Aorta (tissue), 5 donors: ENCODE results near the gene GMPR2. TPM values are rescaled to one million over a fixed set of nuclear protein-coding genes. Genes with fewer than 3 reads are reported as not detected.
A peak's percentile ranks its signal among the peaks of the same experiment; 100 is the strongest.

Experiments used
- ATAC-seq: fragments of 200-7000 bp; cut with Tn5 transposase; one replicate; pipeline ENCODE4 v1.9.1; 2022; ENCODE audit warnings: moderate library complexity; ENCODE audit not compliant: low FRiP score
- DNase-seq, 2 donors: peaks; one replicate each; pipeline ENCODE4 v3.0.0-alpha.2; 2020
- H3K27ac ChIP-seq, 2 donors: one replicate each; pipeline ENCODE4 v1.5.1; 2013; ENCODE audit warnings: low read length in 2 of 2, mild to moderate bottlenecking in 2 of 2, moderate library complexity in 2 of 2, control low read depth in 1 of 2, inconsistent platforms in 1 of 2, low read depth in 1 of 2
- H3K27me3 ChIP-seq, 2 donors: one replicate each; pipeline ENCODE4 v1.6.1; 2013; ENCODE audit warnings: control low read depth in 1 of 2, low read length in 1 of 2, mild to moderate bottlenecking in 1 of 2, moderate library complexity in 1 of 2; ENCODE audit not compliant: insufficient read depth in 2 of 2, control insufficient read depth in 1 of 2
- H3K36me3 ChIP-seq, 2 donors: one replicate each; pipeline ENCODE4 v1.6.1; 2013; ENCODE audit warnings: control low read depth in 1 of 2, low read length in 1 of 2, mild to moderate bottlenecking in 1 of 2; ENCODE audit not compliant: insufficient read depth in 2 of 2, control insufficient read depth in 1 of 2
- H3K4me1 ChIP-seq, 2 donors: one replicate each; pipeline ENCODE4 v1.6.1; 2013; ENCODE audit warnings: low read length in 2 of 2, control low read depth in 1 of 2, mild to moderate bottlenecking in 1 of 2, moderate library complexity in 1 of 2; ENCODE audit not compliant: insufficient read depth in 2 of 2, control insufficient read depth in 1 of 2
- H3K4me3 ChIP-seq, 2 donors: one replicate each; pipeline ENCODE4 v1.5.1; 2013; ENCODE audit warnings: low read length in 2 of 2, control low read depth in 1 of 2, mild to moderate bottlenecking in 1 of 2
- H3K9me3 ChIP-seq: one replicate; pipeline ENCODE4 v1.6.1; 2013; ENCODE audit warnings: mild to moderate bottlenecking, low read length; ENCODE audit not compliant: control insufficient read depth
- WGBS, 2 donors: extraction: QIAGEN DNeasy Blood & Tissue Kit; methylation state at CpG; one replicate each; pipeline ENCODE4 v1.1.7; 2013; 5-methylcytosine and 5-hydroxymethylcytosine counted together
- intact Hi-C, 2 donors: fragments of 100-400 bp; cut with DNase I; formaldehyde crosslinking; loops; one replicate each; pipeline versions ENCODE4 v1.14.2 to v1.15.0; 2022
- polyA plus RNA-seq, 2 donors: library from polyadenylated mRNA; stranded (reverse); fragments of 200-250 nt; gene quantifications; one replicate each; pipeline ENCODE4 v1.2.3, GENCODE V29; 2013
- total RNA-seq, 2 donors: library from RNA; stranded (reverse); fragmentation: NEBNext Ultra II Directional; extraction: Animal tissue kit (Norgen Biotek cat#: 25700); gene quantifications; one replicate each; pipeline ENCODE4 v1.2.1, GENCODE V29; 2021
- donor health status: healthy with polysubstance abuse.
- donor health status: Bipolar disorder and iron deficiency.
- donor health status: DM: no; HTN: no; CAD: no.
- donor health status: DM: no; HTN: no; CAD: no.
- donor health status: DM: yes; HTN: yes; CAD: no.

The GMPR2 gene
- total and polyA plus RNA-seq, 4 donors, result 44.6 to 66.6 (median 57.1) TPM

DNA sequence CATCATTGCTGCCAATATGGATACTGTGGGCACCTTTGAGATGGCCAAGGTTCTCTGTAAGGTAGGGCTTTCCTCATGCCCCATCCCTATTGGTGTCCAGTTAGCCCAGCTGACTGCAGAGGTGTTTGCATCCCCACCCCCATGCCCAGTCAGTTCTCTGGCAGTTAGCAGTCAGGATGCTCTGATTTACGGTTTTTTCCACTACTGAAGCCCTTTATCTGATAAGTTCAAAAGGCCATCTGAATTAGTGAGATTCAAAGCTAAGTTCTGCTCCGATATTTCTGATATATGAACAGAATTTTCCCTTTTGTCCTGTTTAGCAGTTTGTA is 773 bp downstream of the GMPR2 start:
- Histone ChIP-seq H3K27ac (peak overlapping the region in 1 of 2 donors; percentile 93), H3K4me1 (peaks cover 0 to 3% of the 10 kb centered on the region in 2 donors), H3K4me3 (peak overlapping the region; percentile 43 to 60), H3K9me3 (no peaks in the 10 kb centered on the region), H3K27me3 (no peaks in the 10 kb centered on the region), H3K36me3 (peaks cover 0 to 4% of the 10 kb centered on the region in 2 donors)
- DNase-seq (no peak), ATAC-seq (no peak)
- WGBS, 2 donors, result 71 to 73% methylated on average over 2 of the region's 2 CpGs
- intact Hi-C loops, result loop anchor here in 1 of 2 donors (5.0 kb wide), 1 partner anchor 36 kb away; the partner anchor contains the start of gene TM9SF1

DNA sequence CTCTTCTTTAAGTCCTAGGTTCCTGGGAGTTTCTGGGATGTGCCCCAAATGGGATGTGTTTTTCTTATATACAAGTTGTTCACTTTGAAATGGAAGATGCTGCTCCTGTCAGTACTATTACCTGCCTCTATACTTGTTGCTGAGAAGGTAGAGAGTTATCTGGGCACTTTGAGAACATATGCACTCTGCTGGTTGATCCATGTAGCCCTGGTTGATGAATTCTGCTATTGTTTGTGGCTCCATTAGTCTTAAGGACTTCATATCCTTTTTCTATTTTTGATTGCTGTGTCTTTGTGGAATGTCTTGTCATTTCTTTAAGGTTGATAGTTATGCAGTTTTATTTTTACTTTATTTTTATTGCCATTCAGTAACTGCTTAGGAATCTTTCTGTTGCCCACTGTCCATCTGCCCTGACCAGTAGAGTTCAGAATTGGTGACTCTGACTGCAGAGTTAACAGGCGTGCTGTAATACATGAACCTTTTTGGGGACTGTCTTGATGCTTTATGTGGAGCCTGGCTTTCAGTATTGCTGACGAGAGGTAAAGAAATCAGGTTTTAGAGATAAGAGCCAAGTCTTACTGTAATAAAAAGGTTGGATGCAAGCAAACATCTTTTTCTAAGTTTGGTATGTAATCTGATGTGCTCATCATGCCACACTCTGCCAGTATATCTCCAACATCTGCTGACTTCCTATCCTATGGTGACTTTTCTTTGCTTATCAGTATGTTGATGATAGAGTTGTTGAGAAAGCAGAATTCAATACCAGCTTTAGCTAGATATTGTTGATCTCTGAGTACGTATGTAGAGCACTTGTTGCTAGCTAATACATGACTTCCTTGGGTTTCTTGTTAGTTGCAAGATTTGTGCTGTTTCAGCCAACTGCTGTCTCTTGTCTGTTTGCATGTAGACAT is 1.6 kb downstream of the GMPR2 start:
- no peak for DNase-seq
- ATAC-seq, result no peak
- H3K27me3 ChIP-seq, result no peaks in the 10 kb centered on the region
- H3K9me3 ChIP-seq, result no peaks in the 10 kb centered on the region
- H3K4me1 ChIP-seq, result peaks cover 0 to 3% of the 10 kb centered on the region in 2 donors
- no peak overlapping the region for H3K27ac ChIP-seq
- peaks cover 0 to 4% of the 10 kb centered on the region in 2 donors for H3K36me3 ChIP-seq
- no peak overlapping the region for H3K4me3 ChIP-seq
- 80 to 83% methylated on average over 3 of the region's 3 CpGs for WGBS, 2 donors
- intact Hi-C loops, result loop anchor here in 1 of 2 donors (5.0 kb wide), 2 partner anchors 37 to 198 kb away; partner anchors contain the start of gene TM9SF1

DNA sequence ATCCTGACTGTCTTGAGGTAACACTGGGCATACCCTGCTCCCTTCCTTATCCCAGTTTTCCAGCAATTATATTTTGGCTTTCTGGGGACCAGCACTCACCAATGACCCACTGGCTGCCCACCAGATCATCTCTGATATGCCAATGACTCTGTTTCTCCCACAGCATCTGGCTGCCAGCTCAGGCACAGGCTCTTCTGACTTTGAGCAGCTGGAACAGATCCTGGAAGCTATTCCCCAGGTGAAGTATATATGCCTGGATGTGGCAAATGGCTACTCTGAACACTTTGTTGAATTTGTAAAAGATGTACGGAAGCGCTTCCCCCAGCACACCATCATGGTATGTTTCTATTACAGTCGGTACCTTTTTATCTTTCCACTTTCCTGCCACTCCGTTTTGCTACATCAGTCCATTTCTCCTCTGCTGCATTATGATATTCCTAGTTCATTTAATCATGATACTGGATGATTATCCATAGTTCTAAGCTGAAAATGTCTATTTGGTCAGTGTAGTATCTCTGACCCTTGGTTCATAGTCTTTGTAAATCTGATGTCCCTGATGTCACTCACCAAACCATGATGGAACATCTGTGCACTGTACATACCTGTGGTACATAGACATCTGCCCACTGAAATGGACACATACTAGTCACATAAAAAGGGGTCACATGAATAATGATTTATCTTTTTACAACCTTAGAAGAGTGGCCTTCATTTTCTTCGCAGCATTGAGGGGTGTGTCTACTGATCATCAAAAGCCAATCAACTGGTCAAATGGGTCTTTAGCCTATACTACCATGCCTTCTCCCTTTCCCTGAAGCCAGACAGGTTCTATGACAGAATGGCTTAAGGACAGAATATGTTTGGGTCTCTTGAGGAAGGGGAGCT is 3.3 kb downstream of the GMPR2 start:
- no peak overlapping the region for H3K4me3 ChIP-seq

DNA sequence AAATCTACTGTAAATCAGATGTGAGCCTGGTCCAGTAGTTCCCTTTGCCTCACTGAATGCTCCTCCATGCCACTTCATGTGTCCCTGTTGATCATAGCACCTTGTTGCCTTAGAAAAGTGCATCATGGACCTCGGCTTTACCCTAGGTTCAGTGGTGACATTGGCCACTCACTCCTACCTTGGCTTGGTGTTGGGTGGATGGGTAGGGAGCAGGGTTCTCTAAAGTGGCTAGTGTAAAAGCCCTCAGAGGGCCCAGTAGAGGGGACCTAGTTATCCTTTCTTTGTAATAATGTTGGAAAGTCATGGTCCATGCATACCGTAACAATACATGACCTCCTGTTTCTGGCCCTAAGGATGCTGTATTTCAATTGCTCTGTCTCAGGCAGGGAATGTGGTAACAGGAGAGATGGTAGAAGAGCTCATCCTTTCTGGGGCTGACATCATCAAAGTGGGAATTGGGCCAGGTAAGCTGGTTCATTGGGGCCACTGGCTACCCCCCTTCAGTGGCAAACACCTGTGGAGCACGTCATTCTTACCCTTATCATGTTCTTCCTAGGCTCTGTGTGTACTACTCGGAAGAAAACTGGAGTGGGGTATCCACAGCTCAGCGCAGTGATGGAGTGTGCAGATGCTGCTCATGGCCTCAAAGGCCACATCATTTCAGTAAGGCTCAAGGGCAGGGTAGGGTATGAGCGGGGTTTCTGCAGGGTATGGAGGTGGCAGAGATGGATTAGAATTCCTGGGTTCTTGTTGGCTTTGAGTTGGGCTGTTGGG is 4.1 kb downstream of the GMPR2 start:
- ATAC-seq (no peak), DNase-seq (no peak)
- Histone ChIP-seq H3K4me3 (no peak overlapping the region), H3K4me1 (peaks cover 3% of the 10 kb centered on the region in 2 donors), H3K27me3 (no peaks in the 10 kb centered on the region), H3K27ac (no peak overlapping the region), H3K36me3 (peaks cover 0 to 7% of the 10 kb centered on the region in 2 donors), H3K9me3 (no peaks in the 10 kb centered on the region)
- intact Hi-C loops, result loop anchor here in 1 of 2 donors (5.0 kb wide), 1 partner anchor 195 kb away; no protein-coding TSS in a partner anchor
- 88 to 92% methylated on average over 6 of the region's 6 CpGs for WGBS, 2 donors

More for the DNA sequence above, 3.3 kb downstream of the GMPR2 start:
- Histone ChIP-seq H3K36me3 (peaks cover 0 to 7% of the 10 kb centered on the region in 2 donors), H3K27ac (peak overlapping the region in 1 of 2 donors; percentile 12), H3K4me1 (peaks cover 1 to 3% of the 10 kb centered on the region in 2 donors), H3K27me3 (no peaks in the 10 kb centered on the region), H3K9me3 (no peaks in the 10 kb centered on the region)
- intact Hi-C loops, result loop anchor here in 1 of 2 donors (5.0 kb wide), 1 partner anchor 196 kb away; no protein-coding TSS in a partner anchor
- WGBS, 2 donors, result 86 to 91% methylated on average over 5 of the region's 5 CpGs
- DNase-seq (no peak), ATAC-seq (no peak)

DNA sequence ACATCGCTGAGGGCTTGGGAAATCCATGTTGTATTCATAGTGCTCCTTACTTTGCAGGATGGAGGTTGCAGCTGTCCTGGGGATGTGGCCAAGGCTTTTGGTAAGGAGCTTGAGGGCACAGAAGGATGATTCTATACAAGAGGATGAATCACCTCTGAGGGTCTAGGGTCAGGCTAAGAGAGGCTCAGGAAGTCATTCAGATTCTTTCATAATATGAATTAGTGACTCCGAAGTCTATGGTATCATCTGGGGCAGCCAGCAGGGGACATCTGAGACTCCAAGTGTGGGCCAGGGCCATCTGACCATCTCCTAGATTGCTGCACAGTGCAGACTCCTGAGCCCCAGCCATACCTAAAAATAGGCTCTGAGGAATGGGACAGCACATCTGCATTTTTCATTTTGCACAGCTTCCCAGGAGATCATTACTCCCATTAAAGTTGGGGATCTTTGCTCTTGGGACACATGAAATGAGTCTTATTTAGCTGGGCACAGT is 4.8 kb downstream of the GMPR2 start:
- no peak for DNase-seq
- no peaks in the 10 kb centered on the region for H3K27me3 ChIP-seq
- H3K27ac ChIP-seq, result no peak overlapping the region
- intact Hi-C loops, result loop anchor here in 1 of 2 donors (5.0 kb wide), 1 partner anchor 195 kb away; no protein-coding TSS in a partner anchor
- ATAC-seq, result no peak
- 88 to 91% methylated on average over 2 of the region's 2 CpGs for WGBS, 2 donors
- no peaks in the 10 kb centered on the region for H3K9me3 ChIP-seq
- peaks cover 0 to 7% of the 10 kb centered on the region in 2 donors for H3K36me3 ChIP-seq
- H3K4me1 ChIP-seq, result peaks cover 3% of the 10 kb centered on the region in 2 donors
- H3K4me3 ChIP-seq, result no peak overlapping the region

DNA sequence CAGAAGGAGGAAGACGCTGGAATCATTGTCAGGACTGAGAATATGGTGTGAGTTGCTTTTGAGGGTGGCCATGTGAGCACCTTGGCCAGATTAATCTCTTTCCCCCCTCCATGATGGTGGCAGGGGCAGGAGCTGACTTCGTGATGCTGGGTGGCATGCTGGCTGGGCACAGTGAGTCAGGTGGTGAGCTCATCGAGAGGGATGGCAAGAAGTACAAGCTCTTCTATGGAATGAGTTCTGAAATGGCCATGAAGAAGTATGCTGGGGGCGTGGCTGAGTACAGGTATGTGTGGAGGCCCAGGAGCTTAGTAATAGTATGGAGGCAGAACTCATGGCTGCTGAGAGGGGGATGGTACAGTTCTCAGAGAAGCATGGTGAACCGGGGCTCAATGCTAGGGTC is 5.4 kb downstream of the GMPR2 start:
- Histone ChIP-seq H3K4me3 (no peak overlapping the region), H3K27me3 (no peaks in the 10 kb centered on the region), H3K9me3 (no peaks in the 10 kb centered on the region), H3K27ac (no peak overlapping the region), H3K4me1 (peaks cover 3% of the 10 kb centered on the region in 2 donors), H3K36me3 (peaks cover 0 to 7% of the 10 kb centered on the region in 2 donors)
- WGBS, 2 donors, result 76% methylated on average over 5 of the region's 5 CpGs
- DNase-seq (no peak), ATAC-seq (no peak)
- intact Hi-C loops, result loop anchor here in 1 of 2 donors (5.0 kb wide), 1 partner anchor 194 kb away; no protein-coding TSS in a partner anchor

DNA sequence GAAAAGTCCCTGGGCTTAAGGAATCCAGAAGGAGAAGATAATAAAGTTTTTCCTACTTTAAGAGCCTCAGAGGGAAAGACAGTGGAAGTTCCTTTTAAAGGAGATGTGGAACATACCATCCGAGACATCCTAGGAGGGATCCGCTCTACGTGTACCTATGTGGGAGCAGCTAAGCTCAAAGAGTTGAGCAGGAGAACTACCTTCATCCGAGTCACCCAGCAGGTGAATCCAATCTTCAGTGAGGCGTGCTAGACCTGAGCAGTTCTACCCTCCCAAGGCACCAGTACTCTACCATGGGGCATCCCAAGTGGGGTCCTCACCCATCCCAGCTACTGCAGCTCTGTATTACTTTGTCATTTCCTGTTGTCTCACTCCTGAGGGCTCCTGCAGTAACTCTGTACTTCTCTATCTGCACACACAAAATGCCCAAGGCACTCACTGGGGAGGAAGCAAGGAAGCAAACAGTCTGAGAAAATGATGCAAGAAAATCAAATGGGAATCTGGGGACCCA is 5.9 kb downstream of the GMPR2 start:
- no peaks in the 10 kb centered on the region for H3K9me3 ChIP-seq
- no peaks in the 10 kb centered on the region for H3K27me3 ChIP-seq
- DNase-seq, result no peak
- H3K27ac ChIP-seq, result no peak overlapping the region
- no peak for ATAC-seq
- peaks cover under 1 to 3% of the 10 kb centered on the region in 2 donors for H3K4me1 ChIP-seq
- WGBS, 2 donors, result 75 to 87% methylated on average over 5 of the region's 5 CpGs
- H3K4me3 ChIP-seq, result no peak overlapping the region
- intact Hi-C loops, result loop anchor here in 1 of 2 donors (5.0 kb wide), 1 partner anchor 194 kb away; no protein-coding TSS in a partner anchor
- H3K36me3 ChIP-seq, result peaks cover 0 to 7% of the 10 kb centered on the region in 2 donors
